T-helper 2 cell treated with Interferon-gamma antibody and Interleukin-4, amounts not matched to agents 5 μg/mL and 100 μg/mL, for 36 hours (primary cell): ENCODE data around the gene ZMIZ1.

Source experiments
- DNase-seq: peaks from one replicate; pipeline ENCODE4 v3.0.0; 2021; ENCODE audit warnings: low spot score
- H3K27ac Mint-ChIP-seq: one replicate; pipeline ENCODE4 v1.8.0; 2021; ENCODE audit warnings: mild to moderate bottlenecking, mixed read lengths
- H3K27me3 Mint-ChIP-seq: one replicate; pipeline ENCODE4 v1.8.0; 2021; ENCODE audit warnings: low read depth, mixed read lengths
- H3K36me3 Mint-ChIP-seq: one replicate; pipeline ENCODE4 v1.8.0; 2021; ENCODE audit warnings: low read depth, mixed read lengths
- H3K4me1 Mint-ChIP-seq: one replicate; pipeline ENCODE4 v1.8.0; 2021; ENCODE audit warnings: low read depth, mixed read lengths
- H3K4me3 Mint-ChIP-seq: one replicate; pipeline ENCODE4 v1.8.0; 2022; ENCODE audit warnings: mild to moderate bottlenecking, moderate library complexity, mixed read lengths
- H3K9me3 Mint-ChIP-seq: one replicate; pipeline ENCODE4 v1.8.0; 2021; ENCODE audit warnings: mixed read lengths

The ZMIZ1 gene

DNA sequence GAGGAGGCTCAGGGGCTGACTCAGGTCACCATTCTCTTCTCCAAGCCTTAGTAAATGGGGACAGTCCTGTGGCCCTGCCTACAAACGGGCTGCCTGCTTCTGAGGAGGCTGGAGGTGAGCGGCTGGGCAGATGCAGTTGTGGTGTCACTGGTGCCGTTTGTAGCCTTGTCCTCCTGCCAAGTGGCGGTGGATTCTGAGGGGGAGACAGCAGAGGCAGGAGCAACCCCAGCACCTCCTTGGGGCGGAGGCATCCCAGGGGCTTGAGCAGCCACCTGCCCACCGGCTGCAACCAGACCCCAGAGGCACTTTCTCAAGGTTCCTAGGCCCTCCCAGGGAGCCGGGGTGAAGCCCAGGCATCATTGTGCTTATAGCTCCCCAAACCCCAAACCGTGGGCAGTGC is 112.5 kb downstream of the ZMIZ1 start:
- Mint-ChIP-seq H3K4me1 (no peaks in the 10 kb centered on the region), H3K36me3 (no peaks in the 10 kb centered on the region), H3K4me3 (no peak overlapping the region), H3K27me3 (no peaks in the 10 kb centered on the region), H3K9me3 (no peaks in the 10 kb centered on the region), H3K27ac (no peak overlapping the region)
- DNase-seq, result no peak

DNA sequence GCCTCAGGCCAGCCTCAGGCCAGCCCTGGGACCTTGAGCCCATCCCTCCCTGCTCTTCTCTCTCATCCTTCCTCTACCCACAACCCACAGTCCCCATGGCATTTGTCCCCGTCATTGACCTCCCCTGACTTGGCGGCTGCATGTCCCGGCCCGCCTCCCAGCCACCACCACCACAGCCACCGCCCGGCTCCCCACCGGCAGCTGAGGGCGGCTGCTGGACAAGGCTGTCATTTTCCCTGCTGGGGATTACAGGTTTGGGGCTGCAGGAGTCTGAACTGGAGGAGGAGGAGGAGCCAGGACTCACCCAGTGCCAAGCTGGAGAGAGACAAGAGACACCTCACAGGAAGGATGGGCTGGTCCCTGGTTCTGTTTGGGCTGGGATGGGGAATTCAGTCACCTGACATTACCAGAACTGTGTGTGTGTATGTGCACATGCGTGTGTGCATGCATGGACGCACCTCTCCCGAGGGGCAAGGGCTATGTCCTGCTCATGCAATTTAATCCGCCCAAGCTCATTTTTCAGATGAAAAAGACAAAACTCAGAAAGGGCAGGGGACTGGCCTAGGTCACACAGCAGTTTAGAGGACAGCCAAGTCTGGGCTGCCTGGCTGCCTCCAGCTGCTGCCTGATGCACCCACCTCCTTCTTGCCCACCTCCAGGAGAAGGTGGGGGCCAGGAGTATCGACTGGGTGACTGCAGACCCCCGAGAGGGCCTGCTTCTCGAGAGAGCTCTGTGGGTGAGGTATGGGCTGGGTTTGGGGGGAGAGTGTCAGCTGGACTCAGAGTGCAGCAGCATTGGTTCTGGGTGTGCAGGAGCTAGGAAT is 113.1 kb downstream of the ZMIZ1 start:
- Mint-ChIP-seq H3K27ac (no peak overlapping the region), H3K4me3 (no peak overlapping the region), H3K9me3 (no peaks in the 10 kb centered on the region), H3K27me3 (no peaks in the 10 kb centered on the region), H3K4me1 (no peaks in the 10 kb centered on the region), H3K36me3 (no peaks in the 10 kb centered on the region)
- no peak for DNase-seq

DNA sequence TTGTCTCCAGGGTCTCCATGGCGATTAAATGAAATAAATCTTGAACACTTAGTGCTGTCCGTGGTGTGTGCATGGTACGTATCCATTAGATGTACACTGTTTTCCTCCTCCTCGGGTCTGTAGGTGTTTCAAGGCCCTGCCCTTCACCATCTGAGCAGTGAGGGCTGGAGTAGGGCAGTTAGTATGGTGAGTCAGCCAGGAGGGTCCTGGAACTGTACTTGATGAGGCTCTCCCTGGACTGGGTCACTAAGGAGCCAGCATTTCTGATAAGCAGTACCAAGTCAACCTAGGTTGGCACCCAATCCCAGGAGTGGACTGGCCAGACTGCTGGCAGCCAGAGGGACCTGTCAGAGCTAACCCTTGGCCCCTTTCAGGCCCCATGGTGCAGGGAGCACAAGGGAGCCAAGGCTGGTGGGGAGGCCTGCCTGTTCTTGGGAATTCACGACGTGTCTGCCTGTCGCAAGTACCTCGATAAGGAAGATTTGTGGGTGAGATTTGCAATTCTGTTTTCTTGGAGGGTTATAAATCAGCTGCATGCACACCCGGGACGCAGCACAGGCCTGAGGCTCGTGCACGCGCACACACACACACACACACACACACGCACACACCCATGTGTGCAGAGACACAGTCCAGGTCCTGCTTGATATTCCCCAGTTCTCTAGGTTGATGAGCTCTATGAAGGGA is 114.2 kb downstream of the ZMIZ1 start:
- H3K27me3 Mint-ChIP-seq, result no peaks in the 10 kb centered on the region
- no peak overlapping the region for H3K27ac Mint-ChIP-seq
- no peak overlapping the region for H3K4me3 Mint-ChIP-seq
- H3K9me3 Mint-ChIP-seq, result no peaks in the 10 kb centered on the region
- no peaks in the 10 kb centered on the region for H3K36me3 Mint-ChIP-seq
- DNase-seq, result no peak
- H3K4me1 Mint-ChIP-seq, result no peaks in the 10 kb centered on the region

DNA sequence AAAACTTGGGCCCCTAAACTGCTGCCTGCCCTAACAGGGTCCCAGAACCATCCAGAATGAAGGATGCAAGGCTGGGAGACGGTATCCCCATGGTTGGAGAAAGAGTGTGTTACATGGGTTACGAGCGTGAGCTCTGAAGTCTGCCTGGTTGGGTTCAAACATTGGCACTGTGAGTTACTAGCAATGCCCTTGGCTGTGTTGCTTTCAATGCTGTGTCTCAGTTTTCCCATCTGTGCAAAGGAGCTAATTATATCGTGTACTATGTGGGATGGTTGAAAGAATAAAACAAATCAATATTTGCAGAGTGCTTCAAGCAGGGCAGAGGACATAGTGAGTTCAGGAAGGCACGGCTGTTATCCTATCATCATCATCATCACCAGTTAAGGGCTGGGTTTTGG is 114.7 kb downstream of the ZMIZ1 start:
- no peaks in the 10 kb centered on the region for H3K4me1 Mint-ChIP-seq
- no peaks in the 10 kb centered on the region for H3K36me3 Mint-ChIP-seq
- H3K27ac Mint-ChIP-seq, result no peak overlapping the region
- DNase-seq, result no peak
- H3K4me3 Mint-ChIP-seq, result no peak overlapping the region
- no peaks in the 10 kb centered on the region for H3K9me3 Mint-ChIP-seq
- no peaks in the 10 kb centered on the region for H3K27me3 Mint-ChIP-seq

DNA sequence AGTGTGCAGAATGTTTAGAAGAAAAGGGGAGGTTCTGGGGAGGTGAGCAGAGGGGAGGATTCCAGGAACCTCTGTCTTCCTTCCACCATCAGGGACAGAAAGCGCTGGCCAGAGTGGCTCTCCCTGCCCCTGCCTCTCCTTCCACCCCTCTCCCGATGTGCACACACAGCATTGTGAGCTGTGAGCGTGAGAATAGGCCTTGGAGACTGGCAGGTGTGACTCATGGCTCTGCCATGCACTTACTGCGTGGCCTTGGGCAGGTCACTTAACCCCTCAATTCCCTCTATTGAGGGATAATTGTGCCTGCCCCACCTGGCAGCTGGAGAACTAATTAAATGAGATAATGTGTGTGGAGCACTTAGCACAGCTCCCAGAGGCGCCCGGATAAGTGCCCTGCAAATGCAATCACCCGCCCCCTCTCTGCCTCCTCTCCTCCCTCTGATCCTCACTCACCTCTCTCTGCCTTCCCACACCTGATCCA is 115.4 kb downstream of the ZMIZ1 start:
- no peak overlapping the region for H3K27ac Mint-ChIP-seq
- no peaks in the 10 kb centered on the region for H3K36me3 Mint-ChIP-seq
- no peak for DNase-seq
- no peaks in the 10 kb centered on the region for H3K9me3 Mint-ChIP-seq
- H3K4me3 Mint-ChIP-seq, result no peak overlapping the region
- H3K4me1 Mint-ChIP-seq, result no peaks in the 10 kb centered on the region
- H3K27me3 Mint-ChIP-seq, result no peaks in the 10 kb centered on the region

DNA sequence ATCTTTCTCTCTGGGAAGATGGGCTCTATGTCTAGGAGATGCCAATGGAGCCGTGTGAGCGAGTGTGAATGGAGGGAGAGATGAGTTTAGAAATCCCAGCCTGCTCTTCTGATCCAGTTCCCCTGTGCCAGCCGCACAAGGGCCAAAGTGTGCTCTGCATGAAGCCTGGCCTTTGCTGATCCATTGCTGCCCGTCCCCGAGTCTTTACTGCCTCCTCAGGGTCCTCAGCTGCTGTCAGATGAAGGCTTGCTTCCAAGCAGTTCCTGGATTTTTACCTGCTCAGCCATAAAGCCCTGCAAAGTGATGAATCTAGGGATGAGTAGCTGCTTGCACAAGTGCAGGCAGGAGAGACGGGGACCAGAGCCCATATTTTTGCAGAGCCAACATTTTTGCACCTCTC is 115.9 kb downstream of the ZMIZ1 start:
- Mint-ChIP-seq H3K9me3 (no peaks in the 10 kb centered on the region), H3K27ac (no peak overlapping the region), H3K36me3 (no peaks in the 10 kb centered on the region)

DNA sequence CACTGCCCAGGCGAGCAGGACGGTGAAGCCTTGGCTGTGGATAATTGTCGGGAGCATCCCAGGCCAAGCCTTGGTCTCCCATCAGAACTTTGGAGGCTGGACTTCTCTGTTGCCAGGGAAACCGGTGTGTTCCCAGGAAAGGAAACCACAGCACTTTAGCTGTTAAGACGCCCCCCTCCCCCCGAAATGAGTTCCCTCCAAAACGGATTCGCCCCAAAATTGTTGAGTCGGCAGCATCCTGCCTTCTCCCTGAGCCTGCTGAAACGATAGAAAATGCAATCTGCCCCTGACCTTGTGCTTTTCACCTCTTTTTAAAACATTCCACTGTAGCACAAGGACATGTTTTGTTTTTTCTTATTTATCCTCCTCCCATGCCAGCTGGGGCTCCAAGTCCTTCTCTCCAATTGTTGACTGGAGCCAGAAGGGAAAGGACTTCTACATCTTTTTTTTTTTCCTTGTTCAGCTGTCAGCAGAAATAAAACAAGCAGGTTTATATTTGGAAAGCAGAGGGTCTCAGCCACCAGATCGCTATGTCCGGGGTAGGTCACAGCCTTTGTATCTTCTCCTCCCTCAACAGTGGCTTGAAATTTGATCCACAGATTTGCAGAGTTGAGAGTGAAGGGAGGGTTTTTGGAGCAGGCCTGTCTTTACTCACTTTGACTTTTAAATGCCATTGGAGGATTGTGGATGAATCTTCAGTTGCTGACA is 116.5 kb downstream of the ZMIZ1 start:
- Mint-ChIP-seq H3K4me3 (no peak overlapping the region), H3K27me3 (no peaks in the 10 kb centered on the region), H3K9me3 (no peaks in the 10 kb centered on the region), H3K36me3 (no peaks in the 10 kb centered on the region), H3K27ac (no peak overlapping the region), H3K4me1 (no peaks in the 10 kb centered on the region)
- DNase-seq, result no peak

More for the DNA sequence above, 115.9 kb downstream of the ZMIZ1 start:
- H3K4me3 Mint-ChIP-seq, result no peak overlapping the region
- H3K4me1 Mint-ChIP-seq, result no peaks in the 10 kb centered on the region
- DNase-seq, result no peak
- H3K27me3 Mint-ChIP-seq, result no peaks in the 10 kb centered on the region

DNA sequence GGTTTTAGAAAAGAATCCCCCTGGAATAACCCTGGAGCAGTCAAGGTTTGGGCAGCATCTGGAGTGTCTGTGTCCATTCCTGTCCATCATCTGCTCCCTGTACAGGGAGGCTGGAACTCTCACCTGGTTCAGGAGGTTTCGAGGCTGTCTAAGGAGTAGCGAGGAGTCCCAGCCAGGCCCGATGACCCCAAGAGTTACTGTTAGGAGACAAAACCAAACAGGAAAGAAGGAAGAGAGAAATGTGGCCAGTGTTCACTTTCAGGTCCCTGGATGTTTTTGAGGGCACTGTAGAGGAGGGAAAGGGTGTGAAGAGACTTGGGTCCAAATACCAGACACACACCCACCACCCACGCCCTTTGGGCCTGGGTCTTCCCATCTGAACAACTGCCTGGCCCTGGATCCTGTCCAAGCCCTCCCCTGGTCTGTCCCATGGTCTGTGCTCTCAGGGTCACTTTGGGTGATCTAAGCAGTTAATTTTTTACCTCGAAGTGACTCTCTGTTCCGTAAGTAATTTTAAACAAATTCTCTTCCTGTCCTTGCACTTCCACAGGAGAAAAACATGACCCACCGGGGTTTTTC is 117.1 kb downstream of the ZMIZ1 start:
- Mint-ChIP-seq H3K4me1 (no peaks in the 10 kb centered on the region), H3K4me3 (no peak overlapping the region), H3K27me3 (no peaks in the 10 kb centered on the region), H3K36me3 (no peaks in the 10 kb centered on the region), H3K9me3 (no peaks in the 10 kb centered on the region), H3K27ac (no peak overlapping the region)
- no peak for DNase-seq

DNA sequence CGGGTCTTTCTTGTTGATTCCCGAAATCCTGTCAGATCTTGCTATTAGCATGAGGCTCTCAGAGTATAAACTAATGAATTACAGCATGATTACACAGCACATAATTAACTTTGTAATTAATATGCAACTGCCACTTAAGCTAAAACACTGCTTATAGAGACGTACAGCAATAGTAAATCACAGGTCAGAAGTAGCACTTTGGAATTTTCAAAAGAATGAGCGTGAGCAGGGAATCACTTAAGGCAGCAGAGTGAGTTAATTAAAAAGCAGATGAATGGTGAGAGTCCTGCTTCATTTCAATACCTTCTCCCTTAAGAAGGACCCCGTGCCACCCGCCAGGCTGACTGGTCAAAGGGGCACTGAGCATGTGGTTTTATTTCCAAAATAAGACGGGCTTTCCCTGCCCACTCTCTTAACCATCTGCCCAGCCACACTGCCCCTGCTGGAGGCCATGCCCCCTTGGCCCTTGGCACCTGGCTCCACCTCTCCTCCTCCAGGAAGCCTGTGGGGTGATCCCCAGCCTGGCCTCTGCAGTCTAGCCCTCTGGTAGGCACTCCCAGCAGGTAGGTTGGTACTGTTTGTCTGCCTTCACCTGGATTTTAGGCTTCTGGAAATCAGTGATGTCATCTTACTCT is 117.8 kb downstream of the ZMIZ1 start:
- no peaks in the 10 kb centered on the region for H3K27me3 Mint-ChIP-seq
- H3K4me3 Mint-ChIP-seq, result no peak overlapping the region
- DNase-seq, result no peak
- H3K27ac Mint-ChIP-seq, result no peak overlapping the region
- H3K36me3 Mint-ChIP-seq, result no peaks in the 10 kb centered on the region
- H3K4me1 Mint-ChIP-seq, result no peaks in the 10 kb centered on the region
- H3K9me3 Mint-ChIP-seq, result no peaks in the 10 kb centered on the region

DNA sequence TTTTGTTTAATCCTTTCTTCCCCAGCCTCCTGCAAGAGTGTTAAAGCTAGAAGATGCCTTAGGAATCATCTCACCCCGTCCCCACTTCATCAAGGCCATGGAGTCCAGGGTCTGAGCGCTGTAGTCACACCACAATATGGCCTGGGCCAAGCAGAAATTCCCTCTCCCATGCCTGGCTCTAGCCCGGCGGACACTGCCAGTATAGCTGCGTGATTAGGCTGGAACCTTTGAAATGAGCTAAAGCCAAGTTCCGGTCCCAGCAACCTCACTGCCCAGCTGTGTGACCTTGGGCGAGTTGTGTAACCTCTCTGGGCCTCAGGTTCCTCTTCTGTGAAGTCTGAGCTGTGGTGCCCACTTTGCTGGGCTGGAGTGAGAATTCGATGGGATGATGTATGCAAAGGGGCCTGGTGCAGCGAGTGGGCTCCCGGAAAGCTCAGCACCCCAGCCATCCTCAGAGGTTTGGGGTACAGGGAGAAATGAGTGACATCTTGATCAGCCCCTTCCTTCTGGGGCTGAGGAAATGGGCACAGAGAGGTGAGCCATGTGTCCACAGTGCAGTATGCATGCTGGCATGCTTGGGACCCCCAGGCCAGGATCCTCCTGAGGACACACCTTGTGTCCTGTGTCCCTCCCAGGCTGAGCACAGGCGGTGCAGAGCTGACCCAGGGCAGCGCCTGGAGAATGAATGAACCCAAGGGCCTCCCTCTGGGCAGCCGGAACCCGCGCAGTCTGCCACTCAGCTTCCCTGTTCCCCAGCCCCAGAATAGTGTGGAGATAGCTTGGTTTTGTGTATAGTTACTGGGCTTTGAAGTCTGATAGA is 118.6 kb downstream of the ZMIZ1 start:
- no peak overlapping the region for H3K4me3 Mint-ChIP-seq
- H3K4me1 Mint-ChIP-seq, result no peaks in the 10 kb centered on the region
- no peak for DNase-seq
- no peaks in the 10 kb centered on the region for H3K9me3 Mint-ChIP-seq
- H3K36me3 Mint-ChIP-seq, result no peaks in the 10 kb centered on the region
- H3K27ac Mint-ChIP-seq, result no peak overlapping the region
- no peaks in the 10 kb centered on the region for H3K27me3 Mint-ChIP-seq

DNA sequence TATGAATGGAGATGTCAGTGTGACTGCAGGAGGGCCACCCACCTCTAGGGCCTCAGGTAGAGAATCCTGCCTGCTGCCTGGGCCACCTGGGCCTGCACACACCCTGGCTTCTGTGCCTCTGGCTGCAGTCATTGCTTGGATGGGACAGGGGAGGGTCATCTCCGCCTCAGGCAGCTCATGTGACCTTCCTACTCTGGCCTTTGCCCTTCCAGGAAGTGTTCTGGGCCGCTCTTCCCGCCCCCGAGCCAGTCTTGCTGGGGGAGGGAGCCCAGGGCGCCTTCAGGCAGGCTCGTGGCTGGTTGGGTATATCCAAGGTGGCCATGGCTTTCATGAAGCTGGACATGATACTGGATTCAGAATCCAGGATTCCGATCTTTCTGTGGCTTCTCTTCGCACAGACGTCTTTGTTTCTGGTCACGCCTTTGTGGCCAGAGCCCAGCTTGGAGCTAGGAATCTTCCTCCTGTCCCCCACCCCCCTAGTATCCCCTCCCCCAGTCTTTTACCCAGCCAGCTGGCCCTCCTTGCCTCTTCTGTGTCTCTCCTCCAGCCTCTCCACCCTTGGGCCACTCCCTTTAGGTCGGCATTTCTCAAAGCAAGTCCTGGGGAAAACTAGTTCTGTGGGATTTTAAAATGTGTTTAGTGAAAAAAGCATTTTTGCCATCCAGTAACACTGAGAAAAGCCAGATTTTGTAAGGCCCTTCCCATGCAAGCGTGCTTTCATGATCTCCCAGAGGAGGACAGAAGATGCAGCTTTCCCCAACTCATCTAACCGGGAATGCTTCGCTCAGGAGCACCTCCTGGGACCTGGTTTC is 119.6 kb downstream of the ZMIZ1 start:
- Mint-ChIP-seq H3K27ac (no peak overlapping the region), H3K9me3 (no peaks in the 10 kb centered on the region), H3K27me3 (no peaks in the 10 kb centered on the region)

DNA sequence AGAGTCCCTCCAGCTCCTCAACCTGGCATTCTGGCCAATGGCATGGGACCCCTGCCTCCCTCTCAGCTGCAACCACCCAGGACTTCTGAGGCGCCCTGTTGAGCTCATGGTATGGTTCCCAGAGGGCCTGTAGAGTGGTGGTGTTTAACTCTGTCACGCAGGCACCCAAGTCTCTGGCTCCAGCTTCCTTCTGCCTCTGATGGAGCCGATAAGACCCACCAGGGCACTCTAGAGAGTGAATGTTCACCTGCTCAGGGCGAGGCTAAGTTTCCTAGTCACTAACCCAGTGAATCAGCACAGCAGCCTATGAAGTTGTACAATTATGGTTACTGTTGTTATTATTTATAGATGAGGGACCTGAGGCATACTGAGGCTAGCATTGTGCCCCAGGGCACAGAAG is 120.4 kb downstream of the ZMIZ1 start:
- no peaks in the 10 kb centered on the region for H3K27me3 Mint-ChIP-seq
- H3K9me3 Mint-ChIP-seq, result no peaks in the 10 kb centered on the region
- no peak overlapping the region for H3K27ac Mint-ChIP-seq
- no peak overlapping the region for H3K4me3 Mint-ChIP-seq
- no peaks in the 10 kb centered on the region for H3K36me3 Mint-ChIP-seq
- H3K4me1 Mint-ChIP-seq, result no peaks in the 10 kb centered on the region
- no peak for DNase-seq

More for the DNA sequence above, 119.6 kb downstream of the ZMIZ1 start:
- no peaks in the 10 kb centered on the region for H3K36me3 Mint-ChIP-seq
- no peak overlapping the region for H3K4me3 Mint-ChIP-seq
- DNase-seq, result no peak
- H3K4me1 Mint-ChIP-seq, result no peaks in the 10 kb centered on the region
